PC-9 (cell line): ENCODE results near the gene OR52I1. TPM values are rescaled to one million over a fixed set of nuclear protein-coding genes. Genes with fewer than 3 reads are reported as not detected.

ENCODE experiments used
- BruUV-seq: library from RNA; stranded (reverse); fragments of 400-500 nt; replicated peaks from 2 replicates; lab custom pipeline; 2021; lab: Mats Ljungman, UMichigan
- CTCF ChIA-PET: fragments of 300-600 bp; sonication (Branson Sonifier 250); formaldehyde crosslinking; loops from one replicate; lab custom pipeline; 2022; ENCODE audit warnings: antibody characterized with exemption; lab: Charles Lee
- POLR2A ChIA-PET: fragments of 300-600 bp; sonication (Branson Sonifier 250); formaldehyde crosslinking; loops from one replicate; lab custom pipeline; 2022; ENCODE audit warnings: antibody characterized with exemption; ENCODE audit not compliant: unreplicated experiment; lab: Charles Lee
- DNase-seq, 2 experiments: peaks; one replicate each; pipeline versions ENCODE4 v3.0.0 to v3.0.0-alpha.2; 2015 to 2022; ENCODE audit warnings: mixed read lengths in 1 of 2
- H2AFZ ChIP-seq: fragments of 200-600 bp; sonication (generic); 2 replicates; pipeline ENCODE4 v1.8.1; 2017; ENCODE audit warnings: antibody characterized with exemption
- H3F3A ChIP-seq: fragments of 200-600 bp; sonication (generic); 2 replicates; pipeline ENCODE4 v1.8.1; 2017; ENCODE audit warnings: antibody characterized with exemption, mild to moderate bottlenecking, low read depth; ENCODE audit not compliant: insufficient read depth
- H3K27ac ChIP-seq: fragments of 200-600 bp; sonication (generic); 2 replicates; pipeline ENCODE4 v1.6.1; 2016; ENCODE audit warnings: mixed run types
- H3K27me3 ChIP-seq: fragments of 200-600 bp; sonication (generic); 2 replicates; pipeline ENCODE4 v1.6.1; 2016; ENCODE audit warnings: low read depth, mixed run types; ENCODE audit not compliant: insufficient read depth
- H3K36me3 ChIP-seq: fragments of 200-600 bp; sonication (generic); 2 replicates; pipeline ENCODE4 v1.6.1; 2016; ENCODE audit warnings: low read depth, mixed run types
- H3K4me1 ChIP-seq: fragments of 200-600 bp; sonication (generic); replicated peaks from 2 replicates; pipeline ENCODE4 v1.6.1; 2016; ENCODE audit warnings: mixed run types; ENCODE audit not compliant: insufficient read depth
- H3K4me2 ChIP-seq: fragments of 200-600 bp; sonication (generic); 2 replicates; pipeline ENCODE4 v1.6.1; 2017; ENCODE audit warnings: mixed run types
- H3K4me3 ChIP-seq: fragments of 200-600 bp; sonication (generic); 2 replicates; pipeline ENCODE4 v1.6.1; 2016; ENCODE audit warnings: mixed run types
- H3K79me2 ChIP-seq: fragments of 200-600 bp; sonication (generic); 2 replicates; pipeline ENCODE4 v1.6.1; 2017; ENCODE audit warnings: low read depth, mixed run types
- H3K9me2 ChIP-seq: fragments of 200-600 bp; sonication (generic); 2 replicates; pipeline ENCODE4 v1.8.1; 2017; ENCODE audit warnings: mild to moderate bottlenecking; ENCODE audit not compliant: insufficient read depth
- H3K9me3 ChIP-seq: fragments of 200-600 bp; sonication (generic); 2 replicates; pipeline ENCODE4 v1.8.1; 2016; ENCODE audit warnings: low read depth; ENCODE audit not compliant: insufficient read depth
- H4K20me1 ChIP-seq: fragments of 200-600 bp; sonication (generic); 2 replicates; pipeline ENCODE4 v1.8.1; 2017; ENCODE audit not compliant: insufficient read depth
- CTCF ChIP-seq: fragments of 200-600 bp; sonication (generic); conservative IDR thresholded peaks from 2 replicates; pipeline ENCODE4 v1.6.1; 2017; ENCODE audit warnings: mixed run types, antibody characterized with exemption, mild to moderate bottlenecking, moderate library complexity
- EZH2 ChIP-seq: fragments of 200-600 bp; sonication (generic); IDR thresholded peaks from 2 replicates; pipeline ENCODE4 v1.8.0; 2017; ENCODE audit warnings: antibody characterized with exemption, low read depth
- intact Hi-C: fragments of 100-400 bp; cut with micrococcal nuclease; formaldehyde crosslinking; loops from one replicate; pipeline ENCODE4 v1.10.0; 2022; ENCODE audit not compliant: unreplicated experiment
- total RNA-seq: library from RNA; stranded (reverse); gene quantifications from 2 replicates; pipeline ENCODE4 v1.2.3, GENCODE V29; 2021

OR52I1 gene
- total RNA-seq, 1 experiment from 2014 or later: 0.15 TPM

DNA sequence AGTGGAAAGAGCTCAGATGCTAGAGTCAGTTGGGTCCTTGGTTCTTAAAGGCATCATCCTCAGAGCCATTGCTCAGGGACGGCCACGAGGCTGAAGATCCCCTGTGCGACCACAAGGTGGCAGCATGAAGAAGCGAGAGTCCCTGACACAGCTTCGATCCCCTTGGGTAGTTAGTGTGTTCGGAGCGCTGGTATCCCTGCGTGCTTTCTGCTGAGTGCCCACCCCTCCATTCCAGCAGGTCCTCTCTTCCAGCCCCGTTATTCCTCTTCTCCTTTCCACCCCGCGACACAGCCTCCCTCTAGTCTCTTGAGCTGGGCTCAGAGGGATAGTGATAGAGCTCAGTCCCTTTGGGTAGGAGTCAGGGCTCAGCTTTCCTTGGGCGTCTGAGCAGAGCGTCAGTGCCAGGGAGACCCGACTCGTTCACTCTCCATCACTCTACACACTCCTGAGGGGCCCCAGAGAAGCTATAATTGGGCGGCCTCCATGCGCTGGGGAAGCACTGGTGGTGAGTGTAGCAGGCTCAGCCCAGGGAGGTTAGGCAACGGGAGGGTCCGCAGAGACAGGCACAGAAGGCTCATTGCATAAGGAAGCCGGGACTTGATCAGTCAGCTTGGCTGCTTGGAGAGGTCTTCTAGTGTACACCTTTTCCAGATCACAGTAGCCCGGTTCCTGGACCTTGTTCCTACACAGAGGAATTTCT, 43.3 kb downstream of the OR52I1 start, which contains the start of gene OR51D1:
Gene OR51D1, plus strand, starts transcription at position 516 of the 700 bp plus-strand sequence. CDS start 2,314 bp downstream, outside the sequence.
- Histone ChIP-seq H3K36me3 (no peaks in the 10 kb centered on the region), H3F3A (no peaks in the 10 kb centered on the region), H3K27ac (no peak within 1 kb of the TSS), H3K4me2 (no peak within 1 kb of the TSS), H3K79me2 (no peaks in the 10 kb centered on the region), H3K4me3 (no peak within 1 kb of the TSS), H3K27me3 (0 out of 2 replicates have a peak, but pooled peaks cover 5% of the 10 kb centered on the region), H4K20me1 (no peaks in the 10 kb centered on the region), H2AFZ (no peak within 1 kb of the TSS), H3K4me1 (no peaks in the 10 kb centered on the region), H3K9me3 (no peaks in the 10 kb centered on the region), H3K9me2 (no peaks in the 10 kb centered on the region)
- no TSS peak for BruUV-seq
- peak in 1 of 2 experiments; percentile 24 for DNase-seq
- intact Hi-C loops: loop anchor here (2.0 to 5.0 kb wide), 2 partner anchors 368 to 1170 kb away; partner anchors contain the start of gene OR52N2
- ChIA-PET CTCF (no interaction called here), POLR2A (no interaction called here)
- TF ChIP-seq CTCF (peak; percentile 74), EZH2 (no peak)

- Histone ChIP-seq H3K79me2 (no peaks in the 10 kb centered on the region), H2AFZ (no peak overlapping the region), H3F3A (no peaks in the 10 kb centered on the region), H3K4me3 (no peak overlapping the region), H3K36me3 (no peaks in the 10 kb centered on the region), H3K27me3 (peaks cover 6% of the 10 kb centered on the region; the same call in 1 of the 2 replicates), H3K4me2 (no peak overlapping the region), H3K27ac (no peak overlapping the region), H3K9me2 (no peaks in the 10 kb centered on the region), H3K4me1 (no peaks in the 10 kb centered on the region), H4K20me1 (no peaks in the 10 kb centered on the region), H3K9me3 (no peaks in the 10 kb centered on the region)
- intact Hi-C loops: loop anchor here (2.0 to 5.0 kb wide), 2 partner anchors 367 to 1170 kb away; partner anchors contain the start of gene OR52N2
- ChIA-PET CTCF (no interaction called here), POLR2A (no interaction called here)
- BruUV-seq: no TSS peak
- TF ChIP-seq CTCF: no peak
- no peak for TF ChIP-seq EZH2
- DNase-seq: no peak
Measured at GRCh38 chr11:4637662-4638047, 43.8 kb downstream of the OR52I1 start.

DNA sequence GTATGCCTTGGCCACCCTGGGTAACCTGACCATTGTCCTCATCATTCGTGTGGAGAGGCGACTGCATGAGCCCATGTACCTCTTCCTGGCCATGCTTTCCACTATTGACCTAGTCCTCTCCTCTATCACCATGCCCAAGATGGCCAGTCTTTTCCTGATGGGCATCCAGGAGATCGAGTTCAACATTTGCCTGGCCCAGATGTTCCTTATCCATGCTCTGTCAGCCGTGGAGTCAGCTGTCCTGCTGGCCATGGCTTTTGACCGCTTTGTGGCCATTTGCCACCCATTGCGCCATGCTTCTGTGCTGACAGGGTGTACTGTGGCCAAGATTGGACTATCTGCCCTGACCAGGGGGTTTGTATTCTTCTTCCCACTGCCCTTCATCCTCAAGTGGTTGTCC, 46.1 kb downstream of the OR52I1 start:
- DNase-seq: no peak
- Histone ChIP-seq H3K9me2 (no peaks in the 10 kb centered on the region), H3K4me1 (no peaks in the 10 kb centered on the region), H3K36me3 (no peaks in the 10 kb centered on the region), H3K4me2 (no peak overlapping the region), H3K9me3 (no peaks in the 10 kb centered on the region), H3K4me3 (no peak overlapping the region), H2AFZ (no peak overlapping the region), H3K79me2 (no peaks in the 10 kb centered on the region), H4K20me1 (no peaks in the 10 kb centered on the region), H3F3A (no peaks in the 10 kb centered on the region), H3K27ac (no peak overlapping the region), H3K27me3 (peaks cover 11% of the 10 kb centered on the region; the same call in 1 of the 2 replicates)
- BruUV-seq: no TSS peak
- intact Hi-C loops: loop anchor here (5.0 kb wide), 1 partner anchor 1167 kb away; the partner anchor contains the start of gene OR52N2
- ChIA-PET CTCF (no interaction called here), POLR2A (no interaction called here)
- no peak for TF ChIP-seq EZH2
- no peak for TF ChIP-seq CTCF
